HG03342 (cell line): Measurements from ENCODE around the gene SHF.
A peak's percentile ranks its signal among the peaks of the same experiment; 100 is the strongest.

ENCODE experiments used
- ATAC-seq: cut with Tn5 transposase; IDR thresholded peaks from one replicate; pipeline ENCODE4 v1.9.1; 2021; ENCODE audit warnings: mild to moderate bottlenecking, moderate library complexity; ENCODE audit not compliant: unreplicated experiment

Gene SHF

GRCh38 chr15:45130291-45131000, 57.3 kb downstream of the SHF start:
- no peak for ATAC-seq

GRCh38 chr15:45129651-45130129, 58.1 kb downstream of the SHF start, which contains the start of the genes DUOX1 and DUOXA1:
TSS of gene DUOX1 (plus strand) at chr15:45129994. CDS start at chr15:45131967, 1,973 bp downstream.
TSS of gene DUOXA1 (minus strand) at chr15:45129879. CDS start at chr15:45123014, 6,865 bp downstream.
- no peak for ATAC-seq

GRCh38 chr15:45128971-45129639, 58.7 kb downstream of the SHF start:
- ATAC-seq: no peak

GRCh38 chr15:45126535-45127158, 61.1 kb downstream of the SHF start:
- ATAC-seq: no peak

DNA sequence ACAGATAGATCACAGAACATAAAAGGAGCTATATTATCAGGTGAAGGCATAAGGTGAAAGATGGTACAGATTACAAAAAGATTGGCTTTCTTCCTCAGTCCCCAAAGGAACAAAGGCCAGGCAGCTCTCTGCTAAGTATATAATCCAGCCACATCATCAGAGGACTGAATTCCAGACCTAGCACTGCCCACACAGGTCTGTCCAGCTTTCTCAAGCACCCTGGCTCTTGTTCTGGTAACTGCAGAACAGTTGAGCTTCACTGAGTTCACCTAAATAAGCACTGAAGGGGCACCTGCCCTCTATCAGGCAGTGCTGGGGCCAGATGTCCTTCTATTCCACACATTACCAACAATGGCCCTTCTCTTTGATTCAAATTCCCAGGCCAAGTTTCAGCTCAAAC, 64.4 kb downstream of the SHF start:
- ATAC-seq: no peak

- no peak for ATAC-seq
Observed at GRCh38 chr15:45122719-45123118, 65.0 kb downstream of the SHF start.

DNA sequence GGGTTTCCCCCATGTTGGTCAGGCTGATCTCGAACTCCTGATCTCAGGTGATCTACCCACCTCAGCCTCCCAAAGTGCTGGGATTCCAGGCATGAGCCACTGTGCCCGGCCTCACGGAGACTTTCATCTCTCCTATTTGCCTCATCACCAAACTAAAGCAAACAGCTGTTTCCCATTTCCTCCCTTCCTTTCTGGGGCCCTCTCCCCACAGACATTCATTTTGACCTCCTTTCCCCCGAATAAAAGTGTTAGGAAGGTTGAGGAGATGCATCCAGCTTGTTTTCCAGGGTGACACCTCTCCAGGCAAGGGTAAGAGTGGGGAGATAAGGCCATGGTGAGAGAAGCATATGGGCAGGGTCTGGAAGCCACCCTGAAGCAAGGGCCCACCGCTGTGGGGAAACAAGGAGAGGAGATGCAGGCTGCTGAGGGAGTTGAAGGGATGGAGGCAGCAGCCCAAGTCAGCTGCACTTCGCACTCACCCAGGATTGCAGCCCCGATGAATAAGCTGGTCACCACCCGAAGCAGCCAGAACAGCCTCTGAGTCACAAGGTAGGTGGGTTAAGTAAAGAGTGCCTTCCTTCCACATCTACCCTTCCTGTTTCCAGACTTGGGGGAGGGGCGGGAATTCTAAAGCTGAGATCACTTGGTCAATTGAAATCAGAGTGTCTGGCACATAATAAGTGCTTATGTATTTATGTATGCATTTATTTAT, 65.9 kb downstream of the SHF start:
- no peak for ATAC-seq

DNA sequence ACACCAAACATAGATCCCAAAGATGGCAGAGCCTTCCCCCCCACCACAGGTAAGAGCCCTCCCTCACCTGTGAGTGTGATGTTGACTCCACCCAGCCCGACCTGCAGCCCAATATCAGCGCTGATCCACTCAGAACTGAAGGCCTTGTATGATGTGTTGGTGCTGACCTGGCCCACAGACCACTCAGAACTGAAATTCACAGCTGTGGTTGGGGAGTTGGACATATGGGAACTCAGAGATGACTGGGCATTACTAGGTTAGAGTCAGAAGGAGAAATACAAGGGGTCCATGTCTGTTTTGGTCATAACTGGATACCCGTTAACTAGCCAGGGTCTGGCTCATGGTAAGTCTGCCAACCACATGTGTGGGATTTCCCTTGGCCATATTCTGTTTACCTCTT, 66.7 kb downstream of the SHF start:
- ATAC-seq: no peak

DNA sequence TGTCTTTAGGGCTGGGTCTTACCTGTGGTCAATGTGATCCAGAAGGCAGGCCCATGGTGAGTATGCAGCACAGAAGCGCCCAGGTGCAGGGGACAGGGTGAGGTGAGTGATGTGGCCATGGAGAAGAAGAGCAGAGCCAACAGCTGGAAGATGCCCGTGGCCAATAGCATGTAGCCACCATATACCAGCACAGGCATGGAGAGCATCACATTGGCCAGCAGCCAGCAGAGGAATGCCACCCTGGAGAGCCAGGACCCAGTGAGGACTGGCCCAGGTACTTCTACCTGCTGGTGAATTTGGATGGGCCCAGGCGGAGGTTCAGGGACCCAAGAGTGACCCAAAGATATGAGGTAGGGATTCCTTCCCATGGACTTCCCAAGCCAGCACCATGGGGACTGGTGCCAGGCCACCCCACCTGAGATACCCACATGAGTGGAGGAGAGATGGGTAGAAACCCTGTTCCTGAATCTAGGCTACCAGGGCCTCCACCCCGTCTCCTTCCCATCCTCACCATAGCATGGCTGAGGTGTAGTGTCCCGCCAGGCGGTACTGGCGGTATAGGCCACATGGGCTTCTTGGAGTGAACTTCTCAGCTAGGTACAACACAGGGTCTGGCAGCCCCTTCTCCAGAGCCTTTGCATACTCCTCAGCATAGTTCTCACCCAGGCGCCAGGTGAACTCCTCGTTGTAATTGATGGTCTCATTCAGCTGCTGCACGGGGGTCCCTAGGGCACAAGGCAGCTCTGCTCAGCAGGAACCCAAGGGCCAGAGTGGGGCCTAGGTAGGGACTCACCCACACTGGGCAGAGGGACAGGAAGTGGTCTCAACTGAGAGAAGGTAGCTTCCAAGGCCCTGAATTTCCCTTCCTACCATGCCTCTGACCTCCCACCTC, 67.4 kb downstream of the SHF start:
- no peak for ATAC-seq

GRCh38 chr15:45118996-45119395, 68.8 kb downstream of the SHF start:
- ATAC-seq: no peak

DNA sequence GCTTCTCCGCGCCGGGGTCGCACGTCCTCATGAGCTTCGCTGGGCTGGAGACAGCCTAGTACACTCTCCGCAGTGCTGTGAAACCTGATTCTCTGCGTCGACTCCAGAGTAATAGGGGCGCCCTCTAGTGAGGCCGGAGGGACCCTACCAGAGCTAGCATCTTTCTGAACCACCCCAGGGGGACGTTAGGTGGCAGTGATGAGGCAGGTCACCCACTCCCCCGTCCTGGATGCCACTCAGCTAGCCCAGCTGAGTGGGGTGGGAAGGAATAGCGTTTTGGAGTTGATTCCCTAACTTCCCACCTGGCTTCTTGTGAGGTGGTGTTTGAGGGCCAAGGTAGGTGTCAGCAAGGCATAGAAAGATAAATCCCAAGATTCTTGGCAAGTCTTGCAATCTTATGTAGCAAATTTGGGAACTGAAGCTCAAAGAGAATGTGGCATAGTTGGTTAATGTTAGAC, 69.6 kb downstream of the SHF start:
- peak; percentile 92 for ATAC-seq

DNA sequence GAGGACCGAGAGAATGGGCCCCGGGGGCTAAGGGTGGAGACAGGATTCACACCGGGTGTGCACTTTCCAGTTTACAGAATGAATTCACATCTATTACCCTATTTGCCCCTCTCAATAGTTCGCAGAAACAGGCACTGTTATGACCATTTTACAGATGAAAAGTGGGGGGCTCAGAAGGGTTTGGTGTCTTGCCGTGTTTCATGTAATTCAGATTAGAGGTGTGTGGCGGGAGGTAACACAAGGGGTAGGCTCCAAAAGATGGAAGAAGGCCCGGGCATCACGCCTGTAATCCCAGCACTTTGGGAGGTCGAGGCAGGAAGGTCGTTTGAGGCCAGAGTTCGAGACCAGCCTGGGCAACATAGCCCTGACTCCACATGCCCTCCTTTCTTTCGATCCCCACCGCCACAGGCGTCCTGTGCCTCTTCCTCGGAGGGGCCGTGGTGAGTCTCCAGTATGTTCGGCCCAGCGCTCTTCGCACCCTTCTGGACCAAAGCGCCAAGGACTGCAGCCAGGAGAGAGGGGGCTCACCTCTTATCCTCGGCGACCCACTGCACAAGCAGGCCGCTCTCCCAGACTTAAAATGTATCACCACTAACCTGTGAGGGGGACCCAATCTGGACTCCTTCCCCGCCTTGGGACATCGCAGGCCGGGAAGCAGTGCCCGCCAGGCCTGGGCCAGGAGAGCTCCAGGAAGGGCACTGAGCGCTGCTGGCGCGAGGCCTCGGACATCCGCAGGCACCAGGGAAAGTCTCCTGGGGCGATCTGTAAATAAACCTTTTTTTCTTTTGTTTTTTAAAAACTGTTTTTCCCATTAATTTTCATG, 70.2 kb downstream of the SHF start:
- no peak for ATAC-seq
